GM12874 (cell line): Measurements from ENCODE around the gene SLBP.

Experiments
- TF ChIP-seq, protein P1 (sequence below): IDR thresholded peaks from 2 replicates; pipeline ENCODE4 v1.5.1; 2011; ENCODE audit warnings: low read depth, mild to moderate bottlenecking, control low read depth, low read length, moderate library complexity; ENCODE audit not compliant: insufficient read depth

SLBP gene

DNA sequence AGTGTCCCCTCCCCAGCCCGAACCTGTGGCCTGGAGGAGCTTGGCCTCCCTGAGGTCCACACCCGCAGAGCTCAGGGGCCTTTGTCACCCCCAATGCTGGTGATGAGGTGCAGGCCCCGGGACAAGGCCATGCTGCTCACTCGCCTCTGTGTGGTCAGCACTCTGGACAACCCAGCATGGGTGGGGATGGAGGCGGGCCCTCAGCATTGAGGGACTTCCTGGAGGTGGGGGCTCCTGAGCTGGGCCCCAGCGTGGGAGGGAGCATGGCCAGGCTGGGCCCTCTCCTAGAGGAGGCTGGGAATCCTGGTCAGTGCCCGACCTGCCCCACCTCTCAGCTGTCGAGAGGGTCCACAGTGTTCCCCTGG, 39.8 kb upstream of the SLBP start:
- TF ChIP-seq, protein P1, sequence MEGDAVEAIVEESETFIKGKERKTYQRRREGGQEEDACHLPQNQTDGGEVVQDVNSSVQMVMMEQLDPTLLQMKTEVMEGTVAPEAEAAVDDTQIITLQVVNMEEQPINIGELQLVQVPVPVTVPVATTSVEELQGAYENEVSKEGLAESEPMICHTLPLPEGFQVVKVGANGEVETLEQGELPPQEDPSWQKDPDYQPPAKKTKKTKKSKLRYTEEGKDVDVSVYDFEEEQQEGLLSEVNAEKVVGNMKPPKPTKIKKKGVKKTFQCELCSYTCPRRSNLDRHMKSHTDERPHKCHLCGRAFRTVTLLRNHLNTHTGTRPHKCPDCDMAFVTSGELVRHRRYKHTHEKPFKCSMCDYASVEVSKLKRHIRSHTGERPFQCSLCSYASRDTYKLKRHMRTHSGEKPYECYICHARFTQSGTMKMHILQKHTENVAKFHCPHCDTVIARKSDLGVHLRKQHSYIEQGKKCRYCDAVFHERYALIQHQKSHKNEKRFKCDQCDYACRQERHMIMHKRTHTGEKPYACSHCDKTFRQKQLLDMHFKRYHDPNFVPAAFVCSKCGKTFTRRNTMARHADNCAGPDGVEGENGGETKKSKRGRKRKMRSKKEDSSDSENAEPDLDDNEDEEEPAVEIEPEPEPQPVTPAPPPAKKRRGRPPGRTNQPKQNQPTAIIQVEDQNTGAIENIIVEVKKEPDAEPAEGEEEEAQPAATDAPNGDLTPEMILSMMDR = no peak

DNA sequence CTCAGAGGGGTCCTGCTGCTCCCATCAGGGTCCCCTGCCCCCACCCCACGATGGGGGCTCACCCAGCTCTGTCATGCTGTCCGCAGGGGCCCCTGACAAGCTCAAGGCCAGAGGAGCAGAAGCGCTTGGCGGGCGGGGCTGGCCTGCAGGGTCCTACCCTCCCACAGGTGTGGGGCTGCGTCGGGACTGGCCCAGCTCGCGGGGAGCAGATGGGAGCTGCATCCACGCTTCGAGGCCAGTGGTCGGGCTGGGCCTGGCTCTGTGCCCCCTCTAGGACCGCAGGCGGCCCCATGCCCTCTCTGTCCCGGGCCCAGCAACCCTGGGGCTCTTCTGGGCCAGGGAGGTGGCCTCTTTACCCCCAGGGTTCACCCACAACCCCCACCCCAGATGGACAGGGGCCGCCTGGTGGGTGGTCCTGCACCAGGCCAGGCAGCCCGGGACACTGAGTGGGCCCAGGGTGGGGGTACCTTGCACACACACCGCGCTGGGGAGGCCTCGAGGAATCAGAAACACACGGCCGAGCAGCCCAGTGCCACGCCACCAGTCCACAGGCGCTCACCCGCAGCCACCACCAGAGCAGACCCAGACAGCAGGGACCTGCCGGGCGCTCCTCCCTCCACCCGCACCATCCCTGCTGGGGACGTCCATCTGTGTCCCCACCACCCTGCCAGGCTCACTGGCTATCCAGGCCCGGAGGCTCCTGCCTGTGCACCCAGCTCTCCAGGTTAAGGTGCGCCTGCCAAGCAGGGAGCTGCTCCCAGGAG, 39.2 kb upstream of the SLBP start:
- TF ChIP-seq, protein P1 = no peak

DNA sequence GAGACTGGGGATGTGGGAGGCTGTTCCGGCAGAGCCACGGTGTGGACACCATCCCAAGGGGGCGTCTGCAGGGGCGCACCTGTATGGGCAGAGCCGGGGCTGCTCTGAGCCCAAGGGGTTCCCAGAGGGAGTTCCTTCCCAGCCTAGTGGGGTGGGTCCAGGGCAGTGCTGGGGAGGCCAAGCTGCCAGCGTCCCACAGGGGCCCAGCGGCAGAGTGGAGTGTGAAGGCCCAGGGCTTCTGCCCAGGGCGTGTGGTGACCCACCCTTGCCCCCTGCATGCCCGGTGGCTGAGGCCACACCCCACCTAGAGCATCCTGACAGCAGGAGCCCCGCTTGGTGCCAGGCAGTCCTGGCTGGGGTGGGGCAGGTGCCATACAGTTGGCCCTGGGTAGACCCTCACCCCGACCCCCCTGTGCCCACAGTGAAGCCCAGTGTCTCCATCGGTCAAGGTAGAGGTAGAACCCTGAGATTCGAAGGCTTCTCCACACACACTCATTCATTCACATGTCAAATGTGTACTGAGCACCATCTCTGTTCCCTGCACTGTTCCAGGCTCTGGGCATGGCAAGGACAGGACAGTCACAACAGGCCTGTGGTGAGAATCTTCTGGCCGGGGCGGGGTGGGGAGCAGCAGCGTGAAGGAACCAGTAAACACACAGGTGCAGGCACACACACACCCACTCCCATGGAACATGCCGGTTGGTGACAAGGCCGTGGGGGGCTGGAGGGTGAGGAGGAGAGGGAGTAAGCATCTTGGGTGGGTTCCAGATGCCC, 38.4 kb upstream of the SLBP start:
- TF ChIP-seq, protein P1 = no peak

DNA sequence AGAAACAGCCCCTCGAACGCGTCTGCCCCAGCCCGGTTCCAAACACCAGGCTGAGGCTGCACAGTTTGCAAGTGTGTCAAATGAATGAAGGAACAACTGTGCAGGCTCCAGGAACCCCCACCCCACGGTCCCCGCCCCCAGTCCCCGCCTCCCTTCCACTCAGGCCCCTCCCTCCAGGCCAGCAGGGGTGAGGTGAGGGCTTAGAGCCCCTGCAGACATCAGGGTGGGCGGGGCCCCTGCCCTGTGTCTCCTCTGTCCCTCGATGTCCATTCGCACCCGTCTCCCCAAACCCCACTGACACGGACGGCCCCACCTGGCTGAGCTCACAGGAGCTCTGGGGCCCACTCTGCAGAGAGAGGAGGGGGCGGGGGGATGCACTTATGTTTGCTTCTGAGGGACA, 37.7 kb upstream of the SLBP start:
- TF ChIP-seq, protein P1 = no peak

DNA sequence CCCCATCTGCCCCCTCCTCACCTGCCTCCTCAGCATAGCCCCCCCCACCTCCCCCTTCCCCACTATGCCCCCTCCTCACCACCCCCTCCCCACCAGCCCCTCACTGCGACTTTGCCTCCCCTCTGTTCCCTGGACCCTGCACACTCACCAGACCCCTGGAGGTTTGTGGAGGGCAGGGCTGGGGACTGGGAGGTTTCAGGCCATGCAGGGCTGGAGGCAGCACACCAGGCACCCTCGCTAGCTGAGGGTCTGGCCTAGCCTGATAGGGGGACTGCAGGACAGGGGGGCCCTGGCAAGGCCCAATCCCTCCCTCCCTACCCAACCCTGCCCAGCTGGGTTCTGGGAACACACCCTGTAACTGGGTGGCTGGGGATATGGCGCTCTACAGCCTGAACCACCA, 37.3 kb upstream of the SLBP start:
- TF ChIP-seq, protein P1 = no peak

DNA sequence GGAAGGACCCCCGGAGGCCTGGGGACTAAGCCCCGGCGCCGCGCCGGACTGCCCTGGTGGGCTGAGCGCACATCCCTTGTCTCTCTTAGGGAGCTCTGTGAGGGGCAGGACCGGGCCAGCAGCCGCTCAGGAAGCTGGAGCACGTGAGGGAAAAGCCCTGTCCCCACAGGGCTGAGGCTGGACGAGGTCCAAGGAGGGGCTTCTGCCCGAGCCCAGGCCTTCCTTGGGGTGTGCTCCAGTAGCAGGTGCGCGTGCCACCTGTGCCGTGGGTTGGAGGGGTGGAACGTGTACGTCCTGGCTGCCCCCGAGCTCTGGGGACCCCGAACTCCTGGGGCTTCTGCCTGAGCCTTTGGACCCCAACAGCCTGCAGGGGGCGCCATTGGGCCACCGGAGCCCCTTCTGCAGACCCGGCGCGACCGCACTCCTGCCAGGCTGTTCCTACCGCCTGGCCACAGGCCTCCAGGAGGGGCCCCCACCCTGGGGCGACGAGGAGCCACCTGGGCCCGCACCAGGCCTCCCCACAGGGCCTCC, 36.4 kb upstream of the SLBP start:
- TF ChIP-seq, protein P1 = peak; percentile 90

DNA sequence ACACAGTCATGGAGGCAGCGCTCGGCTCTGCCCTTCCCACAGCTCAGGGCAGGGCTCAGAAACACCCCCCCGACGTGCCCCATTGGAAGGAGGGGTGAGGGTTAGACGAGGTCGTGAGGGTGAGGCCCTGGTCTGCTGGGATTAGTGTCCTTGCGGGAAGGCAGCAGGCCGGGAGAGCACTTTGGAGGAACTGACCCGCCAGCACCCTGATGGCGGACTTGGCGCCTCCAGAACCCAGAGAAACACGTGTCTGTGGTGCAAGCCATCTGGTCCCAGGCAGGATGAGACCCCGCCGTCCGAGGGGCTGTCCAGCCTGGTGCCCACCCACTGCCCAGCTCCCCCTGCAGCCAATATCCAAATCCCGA, 35.5 kb upstream of the SLBP start:
- TF ChIP-seq, protein P1 = no peak
